H9 (cell line): Measurements from ENCODE around the gene MYOM3. TPM values are rescaled to one million over a fixed set of nuclear protein-coding genes. Genes with fewer than 3 reads are reported as not detected.

Source experiments
- DNase-seq: peaks from one replicate; pipeline ENCODE4 v3.0.0-alpha.2; 2017
- H2AFZ ChIP-seq: one replicate; pipeline ENCODE4 v1.6.1; 2013; ENCODE audit warnings: mild to moderate bottlenecking, low read length, control low read depth, moderate library complexity
- H2AK5ac ChIP-seq: 2 replicates; pipeline ENCODE4 v1.6.1; 2013; ENCODE audit warnings: low read length, control low read depth, mixed read lengths; ENCODE audit not compliant: insufficient read length
- H2BK120ac ChIP-seq: one replicate; pipeline ENCODE4 v1.6.1; 2013; ENCODE audit warnings: low read depth, mild to moderate bottlenecking, low read length, control low read depth, inconsistent platforms; ENCODE audit not compliant: poor library complexity, severe bottlenecking
- H2BK12ac ChIP-seq: 2 replicates; pipeline ENCODE4 v1.6.1; 2013; ENCODE audit warnings: low read length, control low read depth, mixed read lengths, low read depth; ENCODE audit not compliant: insufficient read length
- H2BK15ac ChIP-seq: 2 replicates; pipeline ENCODE4 v1.6.1; 2013; ENCODE audit warnings: low read depth, low read length, control low read depth
- H2BK20ac ChIP-seq: one replicate; pipeline ENCODE4 v1.6.1; 2013; ENCODE audit warnings: low read depth, mild to moderate bottlenecking, low read length, control low read depth, inconsistent platforms; ENCODE audit not compliant: poor library complexity, severe bottlenecking
- H2BK5ac ChIP-seq: 2 replicates; pipeline ENCODE4 v1.6.1; 2013; ENCODE audit warnings: low read length, control low read depth, mixed read lengths; ENCODE audit not compliant: insufficient read length
- H3K14ac ChIP-seq: 2 replicates; pipeline ENCODE4 v1.6.1; 2013; ENCODE audit warnings: low read length, control low read depth; ENCODE audit not compliant: insufficient read depth
- H3K18ac ChIP-seq: 2 replicates; pipeline ENCODE4 v1.6.1; 2013; ENCODE audit warnings: low read depth, mild to moderate bottlenecking, mixed read lengths, low read length, control low read depth; ENCODE audit not compliant: insufficient read length
- H3K23ac ChIP-seq: 2 replicates; pipeline ENCODE4 v1.6.1; 2013; ENCODE audit warnings: low read length, control low read depth, mixed read lengths, low read depth; ENCODE audit not compliant: insufficient read length
- H3K23me2 ChIP-seq: 2 replicates; pipeline ENCODE4 v1.6.1; 2013; ENCODE audit warnings: low read depth, mild to moderate bottlenecking, mixed read lengths, low read length, control low read depth; ENCODE audit not compliant: insufficient read length, poor library complexity, severe bottlenecking
- H3K27ac ChIP-seq: 2 replicates; pipeline ENCODE4 v1.5.1; 2013; ENCODE audit warnings: low read length, control low read depth, mixed read lengths, low read depth; ENCODE audit not compliant: insufficient read length
- H3K27me3 ChIP-seq: 2 replicates; pipeline ENCODE4 v1.6.1; 2013; ENCODE audit warnings: low read length, control low read depth, inconsistent platforms; ENCODE audit not compliant: insufficient read depth
- H3K4ac ChIP-seq: 2 replicates; pipeline ENCODE4 v1.6.1; 2013; ENCODE audit warnings: low read depth, mild to moderate bottlenecking, control low read depth, inconsistent platforms, low read length, moderate library complexity
- H3K4me1 ChIP-seq: 2 replicates; pipeline ENCODE4 v1.6.1; 2013; ENCODE audit warnings: low read length, control low read depth, inconsistent platforms; ENCODE audit not compliant: insufficient read depth
- H3K4me2 ChIP-seq: 2 replicates; pipeline ENCODE4 v1.6.1; 2013; ENCODE audit warnings: low read length, control low read depth, mixed read lengths; ENCODE audit not compliant: insufficient read length, insufficient read depth
- H3K56ac ChIP-seq: 2 replicates; pipeline ENCODE4 v1.6.1; 2013; ENCODE audit warnings: low read depth, mild to moderate bottlenecking, mixed read lengths, low read length, control low read depth; ENCODE audit not compliant: insufficient read length
- H3K79me1 ChIP-seq: 2 replicates; pipeline ENCODE4 v1.6.1; 2013; ENCODE audit warnings: low read depth, mild to moderate bottlenecking, moderate library complexity, low read length, control low read depth, inconsistent platforms; ENCODE audit not compliant: insufficient read depth, poor library complexity, severe bottlenecking
- H3K79me2 ChIP-seq: 2 replicates; pipeline ENCODE4 v1.6.1; 2013; ENCODE audit warnings: low read length, control low read depth, inconsistent platforms; ENCODE audit not compliant: insufficient read depth
- H3K9ac ChIP-seq: 2 replicates; pipeline ENCODE4 v1.6.1; 2013; ENCODE audit warnings: low read length, control low read depth, mixed read lengths; ENCODE audit not compliant: insufficient read length; ENCODE audit errors: extremely low read depth
- H3K9me3 ChIP-seq: one replicate; pipeline ENCODE4 v1.6.1; 2013; ENCODE audit warnings: low read depth, low read length, inconsistent platforms; ENCODE audit not compliant: control insufficient read depth
- H3T11ph ChIP-seq: one replicate; pipeline ENCODE4 v1.6.1; 2013; ENCODE audit warnings: mild to moderate bottlenecking, low read length, control low read depth, inconsistent platforms
- H4K20me1 ChIP-seq: one replicate; pipeline ENCODE4 v1.6.1; 2013; ENCODE audit not compliant: control insufficient read depth, insufficient read length, insufficient read depth
- H4K5ac ChIP-seq: 2 replicates; pipeline ENCODE4 v1.6.1; 2013; ENCODE audit warnings: low read depth, mild to moderate bottlenecking, mixed read lengths, low read length, control low read depth; ENCODE audit not compliant: insufficient read length
- H4K8ac ChIP-seq: replicated peaks from 2 replicates; pipeline ENCODE4 v1.6.1; 2013; ENCODE audit warnings: low read length, control low read depth, mixed read lengths, low read depth; ENCODE audit not compliant: insufficient read length
- H4K91ac ChIP-seq: 2 replicates; pipeline ENCODE4 v1.6.1; 2013; ENCODE audit warnings: low read depth, mild to moderate bottlenecking, moderate library complexity, mixed read lengths, low read length, control low read depth; ENCODE audit not compliant: insufficient read length
- H3K27ac Mint-ChIP-seq, 3 experiments: 2 replicates in 2 of 3; 3 replicates in 1 of 3; pipeline ENCODE4 v1.8.0; 2020 to 2021; ENCODE audit warnings: mixed read lengths in 3 of 3, mild to moderate bottlenecking in 1 of 3, moderate library complexity in 1 of 3
- H3K27me3 Mint-ChIP-seq: 2 replicates; pipeline ENCODE4 v1.8.0; 2021; ENCODE audit warnings: low read depth, mild to moderate bottlenecking, moderate library complexity, mixed read lengths
- H3K36me3 Mint-ChIP-seq, 3 experiments: 2 replicates in 2 of 3; 3 replicates in 1 of 3; pipeline ENCODE4 v1.8.0; 2020 to 2021; ENCODE audit warnings: low read depth in 3 of 3, mixed read lengths in 3 of 3; ENCODE audit not compliant: insufficient read depth in 1 of 3
- H3K4me1 Mint-ChIP-seq, 2 experiments: 2 replicates each; pipeline ENCODE4 v1.8.0; 2020; ENCODE audit warnings: mixed read lengths in 2 of 2
- H3K4me3 Mint-ChIP-seq, 2 experiments: 2 replicates in 1 of 2; 3 replicates in 1 of 2; pipeline ENCODE4 v1.8.0; 2020 to 2021; ENCODE audit warnings: mild to moderate bottlenecking in 2 of 2, mixed read lengths in 2 of 2, moderate library complexity in 1 of 2
- H3K9me3 Mint-ChIP-seq, 2 experiments: 2 replicates in 1 of 2; 3 replicates in 1 of 2; pipeline ENCODE4 v1.8.0; 2020; ENCODE audit warnings: mild to moderate bottlenecking in 2 of 2, mixed read lengths in 2 of 2, moderate library complexity in 1 of 2
- WGBS: extraction: QIAGEN DNeasy Blood & Tissue Kit; methylation state at CpG from one replicate; pipeline ENCODE4 v1.1.7; 2013; ENCODE audit warnings: missing lambda C conversion rate, low lambda C conversion rate, mixed read lengths; ENCODE audit not compliant: insufficient read length; ENCODE audit errors: extremely low coverage; 5-methylcytosine and 5-hydroxymethylcytosine counted together
- total RNA-seq: library from RNA; stranded (reverse); gene quantifications from 2 replicates; pipeline ENCODE4 v1.2.1, GENCODE V29; 2021
- TF ChIP-seq, protein P1 (sequence below): fragments of 200-600 bp; sonication (generic); conservative IDR thresholded peaks from 3 replicates; pipeline ENCODE4 v1.8.0; 2021; ENCODE audit warnings: antibody characterized with exemption, mild to moderate bottlenecking

MYOM3 gene
- total RNA-seq, 1 experiment from 2014 or later = 0.11 TPM

DNA sequence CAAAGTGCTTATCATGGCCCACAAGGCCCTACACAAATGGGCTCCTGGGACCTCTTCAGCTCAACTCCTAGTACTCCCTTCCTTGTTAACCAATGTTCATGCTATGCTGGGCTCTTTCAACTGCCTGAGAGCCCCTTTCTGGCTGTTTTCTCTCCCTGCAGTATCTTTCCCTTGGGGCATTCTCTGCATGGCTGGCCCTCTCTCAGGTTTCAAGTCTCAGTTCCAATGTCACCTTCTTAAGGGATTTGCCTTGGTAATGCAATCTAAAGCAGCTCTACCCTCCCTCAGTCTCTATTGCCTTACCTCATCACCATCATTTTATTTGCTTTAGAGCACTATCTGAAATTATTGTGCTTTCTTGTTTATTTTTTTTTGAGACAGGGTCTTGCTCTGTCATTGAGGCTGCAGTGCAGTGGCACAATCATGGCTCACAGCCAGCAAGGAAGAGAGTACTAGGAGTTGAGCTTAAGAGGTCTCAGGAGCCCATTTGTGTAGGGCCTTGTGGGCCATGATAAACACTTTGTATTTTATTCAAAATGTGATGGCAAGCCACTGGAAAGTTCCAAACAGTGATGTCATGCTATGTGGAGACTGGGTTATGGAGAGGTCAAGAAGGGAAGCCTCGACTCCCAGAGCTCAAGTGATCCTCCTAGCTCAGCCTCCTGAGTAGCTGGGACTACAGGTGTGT lies 68.4 kb downstream of the MYOM3 start:
- H3K4me1 Mint-ChIP-seq = peaks cover 3 to 12% of the 10 kb centered on the region in 2 experiments
- Histone ChIP-seq H2BK5ac (no peak overlapping the region), H3K56ac (no peak overlapping the region), H3K23me2 (no peaks in the 10 kb centered on the region), H4K8ac (no peak overlapping the region), H2AFZ (no peak overlapping the region), H3K9ac (no peak overlapping the region), H2BK120ac (no peak overlapping the region), H2AK5ac (no peak overlapping the region), H3K4me2 (no peak overlapping the region), H3K18ac (no peak overlapping the region), H2BK12ac (no peak overlapping the region), H4K5ac (no peak overlapping the region), H3K27me3 (no peaks in the 10 kb centered on the region), H3K79me1 (no peaks in the 10 kb centered on the region), H3K27ac (no peak overlapping the region), H4K20me1 (no peaks in the 10 kb centered on the region), H3K4me1 (no peaks in the 10 kb centered on the region), H3T11ph (no peak overlapping the region), H3K23ac (no peak overlapping the region), H3K79me2 (no peaks in the 10 kb centered on the region), H3K9me3 (no peaks in the 10 kb centered on the region), H3K4ac (no peak overlapping the region), H3K14ac (no peak overlapping the region), H2BK20ac (no peak overlapping the region), H2BK15ac (no peak overlapping the region), H4K91ac (no peak overlapping the region)
- no peaks in the 10 kb centered on the region for H3K9me3 Mint-ChIP-seq
- no peak overlapping the region for H3K4me3 Mint-ChIP-seq
- H3K27ac Mint-ChIP-seq = peak overlapping the region in 1 of 3 experiments; percentile 49; a peak in 1 of 7 replicates
- H3K36me3 Mint-ChIP-seq = no peaks in the 10 kb centered on the region
- WGBS = no CpG with 5 or more reads among the region's 1 CpG
- TF ChIP-seq, protein P1, sequence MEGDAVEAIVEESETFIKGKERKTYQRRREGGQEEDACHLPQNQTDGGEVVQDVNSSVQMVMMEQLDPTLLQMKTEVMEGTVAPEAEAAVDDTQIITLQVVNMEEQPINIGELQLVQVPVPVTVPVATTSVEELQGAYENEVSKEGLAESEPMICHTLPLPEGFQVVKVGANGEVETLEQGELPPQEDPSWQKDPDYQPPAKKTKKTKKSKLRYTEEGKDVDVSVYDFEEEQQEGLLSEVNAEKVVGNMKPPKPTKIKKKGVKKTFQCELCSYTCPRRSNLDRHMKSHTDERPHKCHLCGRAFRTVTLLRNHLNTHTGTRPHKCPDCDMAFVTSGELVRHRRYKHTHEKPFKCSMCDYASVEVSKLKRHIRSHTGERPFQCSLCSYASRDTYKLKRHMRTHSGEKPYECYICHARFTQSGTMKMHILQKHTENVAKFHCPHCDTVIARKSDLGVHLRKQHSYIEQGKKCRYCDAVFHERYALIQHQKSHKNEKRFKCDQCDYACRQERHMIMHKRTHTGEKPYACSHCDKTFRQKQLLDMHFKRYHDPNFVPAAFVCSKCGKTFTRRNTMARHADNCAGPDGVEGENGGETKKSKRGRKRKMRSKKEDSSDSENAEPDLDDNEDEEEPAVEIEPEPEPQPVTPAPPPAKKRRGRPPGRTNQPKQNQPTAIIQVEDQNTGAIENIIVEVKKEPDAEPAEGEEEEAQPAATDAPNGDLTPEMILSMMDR = no peak
- H3K27me3 Mint-ChIP-seq = no peaks in the 10 kb centered on the region
- DNase-seq = no peak
